ENCODE results near the gene SCGB2A2.

The SCGB2A2 gene

GRCh38 chr11:62245271-62245753 lies 24.6 kb upstream of the SCGB2A2 start:
- H3K36me3 ChIP-seq (ENCODE audit: control insufficient read depth in 2 of 2, insufficient read depth in 1 of 2, low read length in 2 of 2) = no peaks in the 10 kb centered on the region
- H3K4me1 ChIP-seq (ENCODE audit: control insufficient read depth, insufficient read depth, low read length) = no peaks in the 10 kb centered on the region; the same call in 1 of the 2 replicates
- ChIA-PET CTCF (no interaction called here), POLR2A (no interaction called here)
- H3K4me3 ChIP-seq (ENCODE audit: low read depth, low read length) = no peak overlapping the region
- no peaks in the 10 kb centered on the region for H3K9me3 ChIP-seq (ENCODE audit: control insufficient read depth, insufficient read depth, low read depth, low read length)
- no peak overlapping the region for H3K27ac ChIP-seq (ENCODE audit: extremely low read depth, low read depth, low read length)
- TF ChIP-seq GFI1B (tag by site-specific recombination; IDR thresholded peaks at IDR 0.05) = no peak
- no peak for TF ChIP-seq ZNF768 (tag by site-specific recombination; IDR thresholded peaks at IDR 0.05)
- peak; percentile 96 for TF ChIP-seq REST (tag by site-specific recombination; IDR thresholded peaks at IDR 0.05)

DNA sequence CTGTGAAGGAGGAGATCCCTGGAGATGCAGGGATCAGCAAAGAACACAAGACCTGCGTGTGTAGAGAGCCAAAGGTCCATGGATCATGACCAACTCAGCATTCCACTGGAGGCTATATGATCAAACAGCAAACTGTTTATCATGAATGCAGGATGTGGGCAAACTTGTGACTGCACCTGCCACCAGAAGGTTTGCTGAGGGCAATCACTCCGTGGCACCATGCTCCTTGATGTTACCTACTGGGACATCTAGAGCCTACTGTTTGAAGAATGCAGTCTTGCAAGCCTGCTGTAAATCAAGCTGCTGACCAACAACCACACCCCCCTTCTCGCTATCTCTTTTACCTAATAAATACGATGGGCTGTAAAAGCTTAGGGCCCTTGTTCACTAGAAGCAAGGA lies 18.3 kb upstream of the SCGB2A2 start:
- Histone ChIP-seq H3K27ac (ENCODE audit: extremely low read depth, low read depth, low read length) (no peak overlapping the region), H3K36me3 (ENCODE audit: control insufficient read depth in 2 of 2, insufficient read depth in 1 of 2, low read length in 2 of 2) (no peaks in the 10 kb centered on the region), H3K4me1 (ENCODE audit: control insufficient read depth, insufficient read depth, low read length) (no peaks in the 10 kb centered on the region), H3K4me3 (ENCODE audit: low read depth, low read length) (no peak overlapping the region), H3K9me3 (ENCODE audit: control insufficient read depth, insufficient read depth, low read depth, low read length) (no peaks in the 10 kb centered on the region)
- POLR2A ChIA-PET = no interaction called here
- CTCF ChIA-PET = interaction anchor here (0.7 kb wide), 1 partner anchor 222 kb away, joined by 3 read pairs; no protein-coding TSS in a partner anchor
- TF ChIP-seq KLF9 (tag by site-specific recombination; IDR thresholded peaks at IDR 0.05; ENCODE audit: low read depth) (no peak), ZNF544 (tag by site-specific recombination; IDR thresholded peaks at IDR 0.05) (peak; percentile 86), ZNF530 (tag by site-specific recombination; IDR thresholded peaks at IDR 0.05; ENCODE audit: low read depth) (no peak), ZNF623 (tag by site-specific recombination; IDR thresholded peaks at IDR 0.05) (no peak)

DNA sequence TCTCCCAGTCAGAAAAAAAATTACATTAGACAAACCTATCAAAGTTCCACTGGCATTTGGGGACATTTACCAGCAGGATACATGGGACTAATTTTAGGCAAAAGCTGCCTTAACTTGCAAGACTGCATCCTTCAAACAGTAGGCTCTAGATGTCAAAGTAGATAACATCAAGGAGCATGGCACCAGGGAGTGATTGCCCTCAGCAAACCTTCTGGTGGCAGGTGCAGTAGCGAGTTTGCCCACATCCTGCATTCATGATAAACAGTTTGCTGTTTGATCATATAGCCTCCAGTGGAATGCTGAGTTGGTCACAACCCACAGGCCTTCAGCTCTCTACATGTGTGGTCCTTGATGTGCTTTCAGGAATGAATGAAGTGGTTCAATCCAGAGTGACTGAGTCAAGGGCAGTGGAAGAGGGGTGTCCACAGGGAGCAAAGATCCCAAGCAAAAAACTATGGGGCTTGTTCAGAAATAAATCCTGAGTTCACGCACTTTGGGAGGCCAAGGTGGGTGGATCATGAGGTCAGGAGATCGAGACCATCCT lies 15.9 kb upstream of the SCGB2A2 start:
- Histone ChIP-seq H3K27ac (ENCODE audit: extremely low read depth, low read depth, low read length) (no peak overlapping the region), H3K9me3 (ENCODE audit: control insufficient read depth, insufficient read depth, low read depth, low read length) (no peaks in the 10 kb centered on the region), H3K36me3 (ENCODE audit: control insufficient read depth in 2 of 2, insufficient read depth in 1 of 2, low read length in 2 of 2) (no peaks in the 10 kb centered on the region), H3K4me3 (ENCODE audit: low read depth, low read length) (no peak overlapping the region), H3K4me1 (ENCODE audit: control insufficient read depth, insufficient read depth, low read length) (no peaks in the 10 kb centered on the region)
- no peak for TF ChIP-seq ZIC2 (tag by site-specific recombination; IDR thresholded peaks at IDR 0.05)
- no peak for TF ChIP-seq ZNF169 (tag by site-specific recombination; IDR thresholded peaks at IDR 0.05)
- TF ChIP-seq, protein P1, sequence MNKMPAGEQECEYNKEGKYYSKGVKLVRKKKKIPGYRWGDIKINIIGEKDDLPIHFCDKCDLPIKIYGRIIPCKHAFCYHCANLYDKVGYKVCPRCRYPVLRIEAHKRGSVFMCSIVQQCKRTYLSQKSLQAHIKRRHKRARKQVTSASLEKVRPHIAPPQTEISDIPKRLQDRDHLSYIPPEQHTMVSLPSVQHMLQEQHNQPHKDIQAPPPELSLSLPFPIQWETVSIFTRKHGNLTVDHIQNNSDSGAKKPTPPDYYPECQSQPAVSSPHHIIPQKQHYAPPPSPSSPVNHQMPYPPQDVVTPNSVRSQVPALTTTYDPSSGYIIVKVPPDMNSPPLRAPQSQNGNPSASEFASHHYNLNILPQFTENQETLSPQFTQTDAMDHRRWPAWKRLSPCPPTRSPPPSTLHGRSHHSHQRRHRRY (tag by site-specific recombination; IDR thresholded peaks at IDR 0.05) = no peak
- TF ChIP-seq KLF16 (tag by site-specific recombination; IDR thresholded peaks at IDR 0.05) = no peak
- TF ChIP-seq ZNF585B (tag by site-specific recombination; IDR thresholded peaks at IDR 0.05) = no peak
- no peak for TF ChIP-seq ZNF660 (tag by site-specific recombination; IDR thresholded peaks at IDR 0.05)
- TF ChIP-seq ZNF610 (tag by site-specific recombination; IDR thresholded peaks at IDR 0.05; ENCODE audit: borderline replicate concordance) = no peak
- no peak for TF ChIP-seq ZNF677 (tag by site-specific recombination; IDR thresholded peaks at IDR 0.05)
- no peak for TF ChIP-seq ZNF843 (tag by site-specific recombination; IDR thresholded peaks at IDR 0.05)
- no peak for TF ChIP-seq TCF7L2 (IDR thresholded peaks at IDR 0.05; ENCODE audit: borderline replicate concordance, low read depth, low read length)
- no peak for TF ChIP-seq ZNF416 (tag by site-specific recombination; IDR thresholded peaks at IDR 0.05)
- TF ChIP-seq GLIS2 (tag by site-specific recombination; IDR thresholded peaks at IDR 0.05) = no peak
- TF ChIP-seq ZNF391 (tag by site-specific recombination; IDR thresholded peaks at IDR 0.05; ENCODE audit: borderline replicate concordance, low read depth) = no peak
- no peak for TF ChIP-seq PRDM4 (tag by site-specific recombination; IDR thresholded peaks at IDR 0.05)
- TF ChIP-seq ZNF274 (IDR thresholded peaks at IDR 0.05; ENCODE audit: low read length) = no peak
- TF ChIP-seq ZNF274 (tag by site-specific recombination; IDR thresholded peaks at IDR 0.05; ENCODE audit: borderline replicate concordance) = no peak
- ChIA-PET POLR2A (no interaction called here), CTCF (interaction anchor here (1.1 kb wide), 1 partner anchor 57 kb away, joined by 6 read pairs; no protein-coding TSS in a partner anchor)
